Loucy (cell line): ENCODE results near the gene PLXNA2.

Experiments used
- H2AFZ ChIP-seq: fragments of 200-600 bp; sonication (generic); 2 replicates; pipeline ENCODE4 v1.6.0; 2016; ENCODE audit warnings: antibody characterized with exemption, mild to moderate bottlenecking, low read length, moderate library complexity
- H3F3A ChIP-seq: fragments of 200-600 bp; 2 replicates; pipeline ENCODE4 v1.6.0; 2016; ENCODE audit warnings: antibody characterized with exemption, low read depth, mild to moderate bottlenecking
- H3K27me3 ChIP-seq: fragments of 200-600 bp; sonication (generic); 2 replicates; pipeline ENCODE4 v1.6.1; 2014; ENCODE audit warnings: low read length, mild to moderate bottlenecking; ENCODE audit not compliant: insufficient read depth, poor library complexity, severe bottlenecking
- H3K36me3 ChIP-seq: fragments of 200-600 bp; sonication (generic); 2 replicates; pipeline ENCODE4 v1.6.1; 2016; ENCODE audit warnings: low read length; ENCODE audit not compliant: insufficient read depth
- H3K4me1 ChIP-seq: fragments of 200-600 bp; sonication (generic); 2 replicates; pipeline ENCODE4 v1.5.1; 2014; ENCODE audit warnings: low read length, mild to moderate bottlenecking; ENCODE audit not compliant: insufficient read depth, poor library complexity, severe bottlenecking
- H3K4me2 ChIP-seq: fragments of 200-600 bp; sonication (generic); 2 replicates; pipeline ENCODE4 v1.6.0; 2014; ENCODE audit warnings: antibody characterized with exemption, low read length, low read depth, mild to moderate bottlenecking; ENCODE audit not compliant: poor library complexity, severe bottlenecking
- H3K4me3 ChIP-seq: fragments of 200-600 bp; sonication (generic); 2 replicates; pipeline ENCODE4 v1.5.1; 2014; ENCODE audit warnings: low read length, mild to moderate bottlenecking, mixed read lengths; ENCODE audit not compliant: poor library complexity, severe bottlenecking
- H3K79me2 ChIP-seq: fragments of 200-600 bp; sonication (generic); 2 replicates; pipeline ENCODE4 v1.6.1; 2014; ENCODE audit warnings: low read length; ENCODE audit not compliant: insufficient read depth
- H3K9ac ChIP-seq: fragments of 200-600 bp; sonication (generic); 2 replicates; pipeline ENCODE4 v1.6.0; 2014; ENCODE audit warnings: mild to moderate bottlenecking, low read depth, low read length, moderate library complexity; ENCODE audit not compliant: poor library complexity, severe bottlenecking
- H3K9me2 ChIP-seq: fragments of 200-600 bp; sonication (generic); replicated peaks from 2 replicates; pipeline ENCODE4 v1.6.1; 2016; ENCODE audit warnings: low read depth, low read length, mixed read lengths
- H3K9me3 ChIP-seq: fragments of 200-600 bp; sonication (generic); 2 replicates; pipeline ENCODE4 v1.6.1; 2014; ENCODE audit warnings: mild to moderate bottlenecking, antibody characterized with exemption, low read length, low read depth; ENCODE audit not compliant: insufficient read depth
- H4K20me1 ChIP-seq: fragments of 200-600 bp; sonication (generic); 2 replicates; pipeline ENCODE4 v1.6.0; 2014; ENCODE audit warnings: antibody characterized with exemption, low read length, mild to moderate bottlenecking; ENCODE audit not compliant: insufficient read depth, poor library complexity, severe bottlenecking
- EZH2phosphoT487 ChIP-seq: fragments of 200-600 bp; IDR thresholded peaks from 2 replicates; pipeline ENCODE4 v1.6.1; 2018; ENCODE audit warnings: antibody characterized with exemption, mild to moderate bottlenecking, moderate library complexity, borderline replicate concordance
- TF ChIP-seq, protein P1 (sequence below): fragments of 200-600 bp; sonication (generic); conservative IDR thresholded peaks from 2 replicates; pipeline ENCODE4 v1.5.1; 2014; ENCODE audit warnings: mild to moderate bottlenecking, antibody characterized with exemption, low read length

Gene PLXNA2

DNA sequence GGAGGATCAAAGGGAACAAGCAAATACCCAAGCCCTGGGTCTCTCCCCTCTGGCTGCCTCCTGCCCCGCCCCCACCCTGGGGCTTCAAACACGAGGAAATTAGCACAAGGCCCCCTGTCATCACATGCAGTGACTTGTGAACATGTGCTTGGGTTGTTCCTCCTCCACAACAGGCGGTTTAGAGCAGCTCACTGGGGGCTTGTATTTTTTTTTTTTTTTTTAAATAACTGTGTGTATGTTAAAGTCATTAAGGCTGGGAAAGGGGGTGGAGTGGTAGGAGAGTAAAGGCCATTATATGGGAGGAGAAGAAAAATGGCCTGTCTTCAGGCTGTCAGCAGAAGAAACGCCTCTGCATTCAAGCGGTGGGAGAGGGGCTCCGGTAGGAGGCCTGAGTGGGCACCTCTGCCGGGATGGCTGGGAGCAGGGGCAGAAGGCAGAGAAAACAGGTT lies 64.2 kb downstream of the PLXNA2 start:
- Histone ChIP-seq H3K9me2 (no peaks in the 10 kb centered on the region), H3K9me3 (no peaks in the 10 kb centered on the region), H3K27me3 (no peaks in the 10 kb centered on the region), H4K20me1 (no peaks in the 10 kb centered on the region), H3F3A (no peaks in the 10 kb centered on the region), H3K4me2 (no peak overlapping the region), H3K36me3 (no peaks in the 10 kb centered on the region), H2AFZ (no peak overlapping the region), H3K9ac (no peak overlapping the region), H3K4me1 (no peaks in the 10 kb centered on the region), H3K4me3 (no peak overlapping the region), H3K79me2 (no peaks in the 10 kb centered on the region)
- TF ChIP-seq EZH2phosphoT487: no peak
- TF ChIP-seq, protein P1, sequence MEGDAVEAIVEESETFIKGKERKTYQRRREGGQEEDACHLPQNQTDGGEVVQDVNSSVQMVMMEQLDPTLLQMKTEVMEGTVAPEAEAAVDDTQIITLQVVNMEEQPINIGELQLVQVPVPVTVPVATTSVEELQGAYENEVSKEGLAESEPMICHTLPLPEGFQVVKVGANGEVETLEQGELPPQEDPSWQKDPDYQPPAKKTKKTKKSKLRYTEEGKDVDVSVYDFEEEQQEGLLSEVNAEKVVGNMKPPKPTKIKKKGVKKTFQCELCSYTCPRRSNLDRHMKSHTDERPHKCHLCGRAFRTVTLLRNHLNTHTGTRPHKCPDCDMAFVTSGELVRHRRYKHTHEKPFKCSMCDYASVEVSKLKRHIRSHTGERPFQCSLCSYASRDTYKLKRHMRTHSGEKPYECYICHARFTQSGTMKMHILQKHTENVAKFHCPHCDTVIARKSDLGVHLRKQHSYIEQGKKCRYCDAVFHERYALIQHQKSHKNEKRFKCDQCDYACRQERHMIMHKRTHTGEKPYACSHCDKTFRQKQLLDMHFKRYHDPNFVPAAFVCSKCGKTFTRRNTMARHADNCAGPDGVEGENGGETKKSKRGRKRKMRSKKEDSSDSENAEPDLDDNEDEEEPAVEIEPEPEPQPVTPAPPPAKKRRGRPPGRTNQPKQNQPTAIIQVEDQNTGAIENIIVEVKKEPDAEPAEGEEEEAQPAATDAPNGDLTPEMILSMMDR: no peak

DNA sequence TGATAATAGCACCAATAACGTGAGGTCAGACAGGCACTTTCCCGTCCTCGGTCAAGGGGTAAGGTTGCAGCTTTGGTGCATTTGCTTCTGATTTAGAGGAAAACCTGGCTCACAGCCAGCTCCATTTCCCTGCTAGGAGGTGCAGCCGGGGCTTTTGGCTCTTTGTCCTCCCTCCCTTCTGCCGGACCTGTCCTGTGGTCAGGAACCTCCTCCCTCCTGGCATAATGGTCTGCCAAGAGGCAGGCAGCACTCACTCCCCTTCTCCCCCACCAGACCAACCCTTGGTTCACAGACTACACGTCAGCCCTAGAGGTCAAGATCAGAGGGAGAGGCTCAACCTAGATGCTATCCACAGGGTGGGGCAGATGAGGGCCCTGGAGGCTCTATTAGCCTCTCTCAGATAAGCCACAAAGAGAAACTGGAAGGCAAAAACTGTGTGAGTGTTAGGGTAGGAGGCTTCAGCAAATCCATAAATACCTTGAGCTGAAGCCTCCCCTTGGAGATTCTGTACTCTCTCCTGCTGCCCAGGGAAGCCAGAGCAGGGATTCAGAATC lies 64.8 kb downstream of the PLXNA2 start:
- no peaks in the 10 kb centered on the region for H3K27me3 ChIP-seq
- H3K4me1 ChIP-seq: no peaks in the 10 kb centered on the region
- H4K20me1 ChIP-seq: no peaks in the 10 kb centered on the region
- H3K9me3 ChIP-seq: no peaks in the 10 kb centered on the region
- H2AFZ ChIP-seq: no peak overlapping the region
- H3K9me2 ChIP-seq: no peaks in the 10 kb centered on the region
- H3K36me3 ChIP-seq: no peaks in the 10 kb centered on the region
- no peak overlapping the region for H3K4me2 ChIP-seq
- H3K79me2 ChIP-seq: no peaks in the 10 kb centered on the region
- no peak overlapping the region for H3K9ac ChIP-seq
- H3K4me3 ChIP-seq: no peak overlapping the region
- TF ChIP-seq, protein P1: no peak
- no peak for TF ChIP-seq EZH2phosphoT487
- no peaks in the 10 kb centered on the region for H3F3A ChIP-seq

DNA sequence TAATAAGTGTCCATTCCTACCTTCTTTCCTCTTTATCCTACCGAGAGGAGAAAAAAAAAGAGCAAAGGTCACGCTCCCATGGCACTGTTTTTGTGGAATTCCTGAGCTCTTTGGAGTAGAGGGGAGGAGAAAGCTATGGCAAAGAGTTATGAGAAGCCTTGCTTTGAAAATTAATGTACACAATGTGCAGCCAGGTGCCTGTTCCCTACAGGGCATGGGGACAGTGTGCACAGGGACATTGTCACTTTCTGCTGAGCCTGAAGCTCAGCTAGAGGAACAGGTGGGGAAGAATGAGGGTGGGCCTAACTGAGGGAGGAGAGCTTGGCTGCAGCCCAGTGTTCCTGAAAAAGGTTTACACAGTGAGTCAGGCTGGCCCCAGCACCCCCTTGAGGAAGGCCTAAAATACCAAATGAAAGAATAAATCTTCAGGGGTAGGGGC lies 66.1 kb downstream of the PLXNA2 start:
- Histone ChIP-seq H3K9ac (no peak overlapping the region), H3K4me3 (no peak overlapping the region), H3K27me3 (no peaks in the 10 kb centered on the region), H3K9me3 (no peaks in the 10 kb centered on the region), H3K36me3 (no peaks in the 10 kb centered on the region), H3F3A (no peaks in the 10 kb centered on the region), H3K9me2 (no peaks in the 10 kb centered on the region), H3K79me2 (no peaks in the 10 kb centered on the region), H3K4me1 (no peaks in the 10 kb centered on the region), H3K4me2 (no peak overlapping the region), H2AFZ (no peak overlapping the region), H4K20me1 (no peaks in the 10 kb centered on the region)
- TF ChIP-seq EZH2phosphoT487: no peak

DNA sequence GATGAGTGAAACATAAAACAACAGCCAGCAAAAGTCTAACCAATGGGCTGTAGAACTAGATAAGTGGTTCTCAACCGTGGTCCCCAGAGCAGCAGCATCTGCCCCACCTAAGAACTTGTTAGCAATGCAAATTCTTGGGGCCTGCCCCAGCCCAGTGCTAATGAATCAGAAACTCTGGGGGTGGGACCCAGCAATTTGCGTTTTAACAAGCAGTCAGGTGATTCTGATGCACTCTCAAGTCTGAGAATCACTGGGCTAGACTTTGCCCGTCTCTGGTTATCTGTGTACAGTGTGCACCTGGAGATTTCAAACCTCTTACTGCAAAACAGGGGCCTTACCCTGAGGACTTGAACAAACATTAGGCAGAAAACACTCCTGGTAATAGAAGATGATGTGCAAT lies 66.5 kb downstream of the PLXNA2 start:
- Histone ChIP-seq H3K4me3 (no peak overlapping the region), H3K79me2 (no peaks in the 10 kb centered on the region), H3K4me2 (no peak overlapping the region), H3K9me3 (no peaks in the 10 kb centered on the region), H3K27me3 (no peaks in the 10 kb centered on the region), H3K9ac (no peak overlapping the region), H3F3A (no peaks in the 10 kb centered on the region), H3K9me2 (no peaks in the 10 kb centered on the region), H2AFZ (no peak overlapping the region), H4K20me1 (no peaks in the 10 kb centered on the region), H3K4me1 (peaks cover under 1% of the 10 kb centered on the region), H3K36me3 (no peaks in the 10 kb centered on the region)
- TF ChIP-seq EZH2phosphoT487: no peak
- TF ChIP-seq, protein P1: no peak
